DND-41 (cell line): ENCODE data around the gene EVI5L.
"Not testable (repeated sequence)": the region's sequence is repeated elsewhere in the genome, so short reads cannot be mapped to it uniquely, and the experiment has no call there.

Experiments
- ATAC-seq: fragments of 200-7000 bp; cut with Tn5 transposase; 3 replicates; pipeline ENCODE4 v1.9.1; 2021; ENCODE audit warnings: low read depth; ENCODE audit not compliant: insufficient read depth
- DNase-seq: peaks from one replicate; pipeline ENCODE4 v3.0.0-alpha.2; 2020
- H2AFZ ChIP-seq: 2 replicates; pipeline ENCODE4 v1.6.0; 2012; ENCODE audit warnings: low read depth, low read length
- H3K27ac ChIP-seq: 2 replicates; pipeline ENCODE4 v1.5.1; 2012; ENCODE audit warnings: low read length, inconsistent platforms
- H3K27me3 ChIP-seq: fragments of 200-600 bp; sonication (generic); 2 replicates; pipeline ENCODE4 v1.6.0; 2012; ENCODE audit warnings: low read length, mild to moderate bottlenecking, inconsistent platforms; ENCODE audit not compliant: insufficient read depth, poor library complexity
- H3K36me3 ChIP-seq: 2 replicates; pipeline ENCODE4 v1.5.1; 2012; ENCODE audit warnings: low read length, inconsistent platforms; ENCODE audit not compliant: insufficient read depth
- H3K4me1 ChIP-seq: 2 replicates; pipeline ENCODE4 v1.5.1; 2012; ENCODE audit warnings: mild to moderate bottlenecking, low read length; ENCODE audit not compliant: insufficient read depth
- H3K4me2 ChIP-seq: 2 replicates; pipeline ENCODE4 v1.6.0; 2012; ENCODE audit warnings: mild to moderate bottlenecking, moderate library complexity, low read length, inconsistent platforms; ENCODE audit not compliant: insufficient read depth
- H3K4me3 ChIP-seq, 2 experiments: fragments of 200-600 bp in 1 of 2; shearing (Covaris generic) in 1 of 2; 2 replicates each; pipeline ENCODE4 v1.5.1; 2012 to 2016; ENCODE audit warnings: inconsistent platforms in 2 of 2, low read length in 2 of 2, mild to moderate bottlenecking in 2 of 2, low read depth in 1 of 2, moderate library complexity in 1 of 2
- H3K79me2 ChIP-seq: 2 replicates; pipeline ENCODE4 v1.6.0; 2012; ENCODE audit warnings: low read length, inconsistent platforms; ENCODE audit not compliant: insufficient read depth
- H3K9ac ChIP-seq: 2 replicates; pipeline ENCODE4 v1.6.0; 2012; ENCODE audit warnings: low read depth, mild to moderate bottlenecking, inconsistent platforms, low read length, moderate library complexity
- H3K9me3 ChIP-seq: 2 replicates; pipeline ENCODE4 v1.5.1; 2012; ENCODE audit warnings: low read length, moderate library complexity, mild to moderate bottlenecking, inconsistent platforms; ENCODE audit not compliant: insufficient read depth, severe bottlenecking
- H4K20me1 ChIP-seq: 2 replicates; pipeline ENCODE4 v1.6.0; 2012; ENCODE audit warnings: low read length; ENCODE audit not compliant: insufficient read depth
- CTCF ChIP-seq: IDR thresholded peaks from 2 replicates; pipeline ENCODE4 v1.5.1; 2012; ENCODE audit warnings: borderline replicate concordance, low read length, moderate library complexity, mild to moderate bottlenecking; ENCODE audit not compliant: poor library complexity, severe bottlenecking; ENCODE audit errors: extremely low read depth
- EZH2 ChIP-seq: IDR thresholded peaks from 3 replicates; pipeline ENCODE4 v1.6.1; 2012; ENCODE audit warnings: borderline replicate concordance, low read depth, mild to moderate bottlenecking, moderate library complexity, low read length, inconsistent platforms; ENCODE audit not compliant: severe bottlenecking

The EVI5L gene

GRCh38 chr19:7790416-7790815, 39.6 kb upstream of the EVI5L start:
- H3K4me3 ChIP-seq, result no peak overlapping the region
- no peaks in the 10 kb centered on the region for H4K20me1 ChIP-seq
- H3K9ac ChIP-seq, result no peak overlapping the region
- H3K79me2 ChIP-seq, result no peaks in the 10 kb centered on the region
- no peaks in the 10 kb centered on the region for H3K4me1 ChIP-seq
- no peak overlapping the region for H3K27ac ChIP-seq
- DNase-seq, result no peak
- no peak for ATAC-seq
- no peaks in the 10 kb centered on the region for H3K36me3 ChIP-seq
- TF ChIP-seq CTCF (no peak), EZH2 (no peak)
- no peaks in the 10 kb centered on the region for H3K9me3 ChIP-seq
- no peaks in the 10 kb centered on the region for H3K27me3 ChIP-seq
- H3K4me2 ChIP-seq, result no peak overlapping the region
- H2AFZ ChIP-seq, result no peak overlapping the region

- no peaks in the 10 kb centered on the region for H3K27me3 ChIP-seq
- H3K9me3 ChIP-seq, result no peaks in the 10 kb centered on the region
- H3K4me2 ChIP-seq, result no peak overlapping the region
- no peak overlapping the region for H3K27ac ChIP-seq
- H3K79me2 ChIP-seq, result no peaks in the 10 kb centered on the region
- no peak overlapping the region for H2AFZ ChIP-seq
- H3K9ac ChIP-seq, result no peak overlapping the region
- DNase-seq (no peak), ATAC-seq (no peak)
- no peak overlapping the region for H3K4me3 ChIP-seq
- TF ChIP-seq EZH2, result no peak
- no peak for TF ChIP-seq CTCF
- H3K36me3 ChIP-seq, result no peaks in the 10 kb centered on the region
- H3K4me1 ChIP-seq, result no peaks in the 10 kb centered on the region
- H4K20me1 ChIP-seq, result no peaks in the 10 kb centered on the region
Measured at GRCh38 chr19:7792281-7792680, 37.7 kb upstream of the EVI5L start.

GRCh38 chr19:7792701-7793100, 37.3 kb upstream of the EVI5L start:
- not testable (repeated sequence) for H3K4me3 ChIP-seq, ATAC-seq, H3K4me2 ChIP-seq, DNase-seq, H4K20me1 ChIP-seq, H3K9ac ChIP-seq, H2AFZ ChIP-seq, H3K79me2 ChIP-seq, H3K4me1 ChIP-seq, H3K9me3 ChIP-seq, H3K36me3 ChIP-seq, H3K27ac ChIP-seq, H3K27me3 ChIP-seq

GRCh38 chr19:7793493-7793892, 36.5 kb upstream of the EVI5L start:
- ATAC-seq (no peak), DNase-seq (no peak)
- Histone ChIP-seq H3K4me3 (no peak overlapping the region), H3K79me2 (no peaks in the 10 kb centered on the region), H3K4me1 (no peaks in the 10 kb centered on the region), H3K9ac (no peak overlapping the region), H3K27me3 (no peaks in the 10 kb centered on the region), H2AFZ (no peak overlapping the region), H4K20me1 (no peaks in the 10 kb centered on the region), H3K4me2 (no peak overlapping the region), H3K27ac (no peak overlapping the region), H3K36me3 (no peaks in the 10 kb centered on the region), H3K9me3 (no peaks in the 10 kb centered on the region)
- TF ChIP-seq EZH2, result no peak
- TF ChIP-seq CTCF, result no peak
